Calu3 (cell line): ENCODE measurements around the gene SIX1. TPM values are rescaled to one million over a fixed set of nuclear protein-coding genes. Genes with fewer than 3 reads are reported as not detected.

Source experiments
- BruUV-seq: library from RNA; stranded (reverse); fragments of 400-500 nt; replicated peaks from 2 replicates; lab custom pipeline; 2021; lab: Mats Ljungman, UMichigan
- CTCF ChIA-PET: fragments of 300-600 bp; sonication (Branson Sonifier 250); formaldehyde crosslinking; loops from one replicate; lab custom pipeline; 2022; ENCODE audit warnings: antibody characterized with exemption; lab: Charles Lee
- DNase-seq: peaks from one replicate; pipeline ENCODE4 v3.0.0; 2022
- H3K27ac Mint-ChIP-seq: one replicate; pipeline ENCODE4 v1.8.0; 2022; ENCODE audit warnings: mixed read lengths; ENCODE audit not compliant: unreplicated experiment
- H3K27me3 Mint-ChIP-seq: one replicate; pipeline ENCODE4 v1.8.0; 2022; ENCODE audit warnings: mixed read lengths; ENCODE audit not compliant: unreplicated experiment
- H3K36me3 Mint-ChIP-seq: one replicate; pipeline ENCODE4 v1.8.0; 2022; ENCODE audit warnings: mild to moderate bottlenecking, moderate library complexity, mixed read lengths; ENCODE audit not compliant: insufficient read depth, unreplicated experiment
- H3K4me1 Mint-ChIP-seq: one replicate; pipeline ENCODE4 v1.8.0; 2022; ENCODE audit warnings: mild to moderate bottlenecking, low read depth, mixed read lengths; ENCODE audit not compliant: unreplicated experiment
- H3K4me3 Mint-ChIP-seq: one replicate; pipeline ENCODE4 v1.8.0; 2022; ENCODE audit warnings: mild to moderate bottlenecking, low read depth, moderate library complexity, mixed read lengths; ENCODE audit not compliant: unreplicated experiment
- H3K9me3 Mint-ChIP-seq: one replicate; pipeline ENCODE4 v1.8.0; 2022; ENCODE audit warnings: low read depth, mixed read lengths; ENCODE audit not compliant: unreplicated experiment
- CTCF ChIP-seq: fragments of 200-600 bp; IDR thresholded peaks from one replicate; pipeline ENCODE4 v1.8.0; 2022; ENCODE audit warnings: antibody characterized with exemption; ENCODE audit not compliant: unreplicated experiment
- intact Hi-C: fragments of 100-400 bp; cut with micrococcal nuclease; formaldehyde crosslinking; loops from one replicate; pipeline ENCODE4 v1.10.0; 2022; ENCODE audit not compliant: unreplicated experiment
- total RNA-seq: library from RNA; stranded (reverse); gene quantifications from 2 replicates; pipeline ENCODE4 v1.2.3, GENCODE V29; 2022

The SIX1 gene
- total RNA-seq, 1 experiment from 2014 or later, result 4.6 TPM

- peaks cover 33% of the 10 kb centered on the region for H3K36me3 Mint-ChIP-seq
- TF ChIP-seq CTCF, result no peak
- H3K27me3 Mint-ChIP-seq, result peaks cover 56% of the 10 kb centered on the region
- intact Hi-C loops, result loop anchor here (5.0 kb wide), 1 partner anchor 70 kb away; the partner anchor contains the start of gene SIX4
- H3K4me1 Mint-ChIP-seq, result peaks cover 12% of the 10 kb centered on the region
- no peaks in the 10 kb centered on the region for H3K9me3 Mint-ChIP-seq
- no TSS peak for BruUV-seq
- peak; percentile 42 for DNase-seq
- H3K4me3 Mint-ChIP-seq, result peak overlapping the region; percentile 24
- CTCF ChIA-PET, result no interaction called here
- H3K27ac Mint-ChIP-seq, result no peak overlapping the region
Observed at GRCh38 chr14:60651796-60652673, 2.8 kb upstream of the SIX1 start.

- Mint-ChIP-seq H3K9me3 (no peaks in the 10 kb centered on the region), H3K27ac (no peak overlapping the region), H3K27me3 (peaks cover 56% of the 10 kb centered on the region), H3K36me3 (peaks cover 30% of the 10 kb centered on the region), H3K4me3 (no peak overlapping the region), H3K4me1 (peaks cover 16% of the 10 kb centered on the region)
- intact Hi-C loops, result loop anchor here (5.0 kb wide), 1 partner anchor 71 kb away; the partner anchor contains the start of gene SIX4
- CTCF ChIA-PET, result no interaction called here
- no peak for DNase-seq
- no TSS peak for BruUV-seq
- no peak for TF ChIP-seq CTCF
Observed at GRCh38 chr14:60651086-60651795, 2.0 kb upstream of the SIX1 start.

GRCh38 chr14:60650373-60650961, 1.2 kb upstream of the SIX1 start:
- TF ChIP-seq CTCF, result no peak
- H3K36me3 Mint-ChIP-seq, result peaks cover 30% of the 10 kb centered on the region
- CTCF ChIA-PET, result interaction anchor here (0.7 to 0.9 kb wide), 2 partner anchors 41 to 158 kb away, joined by 3 to 5 read pairs; no protein-coding TSS in a partner anchor
- H3K4me3 Mint-ChIP-seq, result peak overlapping the region; percentile 75
- no peak for DNase-seq
- peaks cover 18% of the 10 kb centered on the region for H3K4me1 Mint-ChIP-seq
- H3K9me3 Mint-ChIP-seq, result no peaks in the 10 kb centered on the region
- BruUV-seq, result no TSS peak
- intact Hi-C loops, result loop anchor here (5.0 kb wide), 1 partner anchor 72 kb away; the partner anchor contains the start of gene SIX4
- no peak overlapping the region for H3K27ac Mint-ChIP-seq
- H3K27me3 Mint-ChIP-seq, result peaks cover 56% of the 10 kb centered on the region

GRCh38 chr14:60649875-60650372, 647 bp upstream of the SIX1 start:
- Mint-ChIP-seq H3K27me3 (peaks cover 56% of the 10 kb centered on the region), H3K9me3 (no peaks in the 10 kb centered on the region), H3K4me3 (peak overlapping the region; percentile 75), H3K4me1 (peaks cover 18% of the 10 kb centered on the region), H3K27ac (no peak overlapping the region), H3K36me3 (peaks cover 30% of the 10 kb centered on the region)
- no peak for TF ChIP-seq CTCF
- CTCF ChIA-PET, result interaction anchor here (0.7 to 0.9 kb wide), 2 partner anchors 41 to 158 kb away, joined by 3 to 5 read pairs; no protein-coding TSS in a partner anchor
- DNase-seq, result no peak
- BruUV-seq, result no TSS peak
- intact Hi-C loops, result loop anchor here (5.0 kb wide), 3 partner anchors 72 to 377 kb away; partner anchors contain the start of genes SIX4, SLC38A6 and TRMT5
